NT2/D1 (cell line): ENCODE data around the gene C16orf96.

ENCODE experiments used
- DNase-seq: peaks from one replicate; pipeline ENCODE4 v3.0.0-alpha.2; 2011; ENCODE audit warnings: low read depth, low spot score
- H3K27me3 ChIP-seq: 2 replicates; pipeline ENCODE4 v1.6.0; 2011; ENCODE audit warnings: mild to moderate bottlenecking; ENCODE audit not compliant: insufficient read length, insufficient read depth
- H3K36me3 ChIP-seq: 2 replicates; pipeline ENCODE4 v1.6.1; 2011; ENCODE audit warnings: mild to moderate bottlenecking, low read length, mixed read lengths; ENCODE audit not compliant: insufficient read depth, insufficient read length
- H3K4me1 ChIP-seq: 2 replicates; pipeline ENCODE4 v1.5.1; 2011; ENCODE audit not compliant: insufficient read depth, insufficient read length
- H3K4me3 ChIP-seq: 2 replicates; pipeline ENCODE4 v1.5.1; 2011; ENCODE audit warnings: low read depth; ENCODE audit not compliant: insufficient read length
- H3K9ac ChIP-seq: 2 replicates; pipeline ENCODE4 v1.6.0; 2011; ENCODE audit warnings: low read depth; ENCODE audit not compliant: insufficient read length
- H3K9me3 ChIP-seq: 2 replicates; pipeline ENCODE4 v1.5.1; 2011; ENCODE audit warnings: mild to moderate bottlenecking, low read length; ENCODE audit not compliant: insufficient read depth
- SUZ12 ChIP-seq: IDR thresholded peaks from 2 replicates; pipeline ENCODE4 v1.6.1; 2011; ENCODE audit not compliant: insufficient read length, insufficient read depth; ENCODE audit errors: extremely low read depth
- YY1 ChIP-seq: IDR thresholded peaks from 2 replicates; pipeline ENCODE4 v1.6.1; 2011; ENCODE audit not compliant: insufficient read length, insufficient read depth
- ZNF274 ChIP-seq: IDR thresholded peaks from 2 replicates; pipeline ENCODE4 v1.6.1; 2011; ENCODE audit warnings: mild to moderate bottlenecking, low read depth, low read length

The C16orf96 gene

GRCh38 chr16:4640572-4641305 is 84.6 kb downstream of the C16orf96 start:
- no peaks in the 10 kb centered on the region for H3K9me3 ChIP-seq
- TF ChIP-seq ZNF274 (no peak), SUZ12 (no peak), YY1 (no peak)
- peaks cover 14% of the 10 kb centered on the region for H3K4me1 ChIP-seq
- peaks cover 44% of the 10 kb centered on the region for H3K36me3 ChIP-seq
- no peaks in the 10 kb centered on the region for H3K27me3 ChIP-seq
- no peak for DNase-seq
- no peak overlapping the region for H3K9ac ChIP-seq
- H3K4me3 ChIP-seq = no peak overlapping the region

GRCh38 chr16:4641306-4641687 is 85.2 kb downstream of the C16orf96 start:
- no peaks in the 10 kb centered on the region for H3K27me3 ChIP-seq
- no peak for DNase-seq
- TF ChIP-seq SUZ12 (no peak), ZNF274 (no peak), YY1 (no peak)
- no peaks in the 10 kb centered on the region for H3K9me3 ChIP-seq
- peaks cover 14% of the 10 kb centered on the region for H3K4me1 ChIP-seq
- no peak overlapping the region for H3K9ac ChIP-seq
- peaks cover 46% of the 10 kb centered on the region for H3K36me3 ChIP-seq
- H3K4me3 ChIP-seq = no peak overlapping the region

- TF ChIP-seq YY1 (no peak), ZNF274 (no peak), SUZ12 (no peak)
- Histone ChIP-seq H3K27me3 (no peaks in the 10 kb centered on the region), H3K9ac (no peak overlapping the region), H3K36me3 (peaks cover 47% of the 10 kb centered on the region), H3K9me3 (no peaks in the 10 kb centered on the region), H3K4me3 (no peak overlapping the region), H3K4me1 (peaks cover 14% of the 10 kb centered on the region)
- DNase-seq = no peak
Observed at GRCh38 chr16:4641895-4642294, 85.8 kb downstream of the C16orf96 start.

GRCh38 chr16:4646773-4647643 is 90.9 kb downstream of the C16orf96 start:
- Histone ChIP-seq H3K9ac (no peak overlapping the region), H3K36me3 (peaks cover 61% of the 10 kb centered on the region), H3K9me3 (no peaks in the 10 kb centered on the region), H3K27me3 (no peaks in the 10 kb centered on the region), H3K4me1 (peaks cover 2% of the 10 kb centered on the region), H3K4me3 (no peak overlapping the region)
- TF ChIP-seq SUZ12 (no peak), ZNF274 (no peak), YY1 (no peak)
- no peak for DNase-seq

- Histone ChIP-seq H3K36me3 (peaks cover 65% of the 10 kb centered on the region), H3K4me1 (peaks cover 2% of the 10 kb centered on the region), H3K4me3 (no peak overlapping the region), H3K9me3 (no peaks in the 10 kb centered on the region), H3K9ac (no peak overlapping the region), H3K27me3 (no peaks in the 10 kb centered on the region)
- no peak for DNase-seq
- TF ChIP-seq YY1 (no peak), ZNF274 (no peak), SUZ12 (no peak)
Observed at GRCh38 chr16:4647644-4647980, 91.5 kb downstream of the C16orf96 start.

- TF ChIP-seq ZNF274 = no peak
- TF ChIP-seq SUZ12 = no peak
- no peak for TF ChIP-seq YY1
- no peak for DNase-seq
Observed at GRCh38 chr16:4648917-4649316, 92.8 kb downstream of the C16orf96 start.

GRCh38 chr16:4649744-4650442 is 93.8 kb downstream of the C16orf96 start:
- Histone ChIP-seq H3K9me3 (no peaks in the 10 kb centered on the region), H3K4me3 (no peak overlapping the region), H3K36me3 (peaks cover 74% of the 10 kb centered on the region), H3K27me3 (no peaks in the 10 kb centered on the region), H3K9ac (no peak overlapping the region), H3K4me1 (peaks cover 3% of the 10 kb centered on the region)
- DNase-seq = no peak
- TF ChIP-seq SUZ12 = no peak
- TF ChIP-seq ZNF274 = no peak
- TF ChIP-seq YY1 = no peak

More at GRCh38 chr16:4648917-4649316, 92.8 kb downstream of the C16orf96 start:
- no peak overlapping the region for H3K4me3 ChIP-seq
- no peaks in the 10 kb centered on the region for H3K27me3 ChIP-seq
- no peaks in the 10 kb centered on the region for H3K9me3 ChIP-seq
- peaks cover 2% of the 10 kb centered on the region for H3K4me1 ChIP-seq
- no peak overlapping the region for H3K9ac ChIP-seq
- H3K36me3 ChIP-seq = peaks cover 64% of the 10 kb centered on the region
